Fibroblast of lung (primary cell): ENCODE data around the gene DAPK1. TPM values are rescaled to one million over a fixed set of nuclear protein-coding genes. Genes with fewer than 3 reads are reported as not detected.

Source experiments
- DNase-seq, 2 donors: peaks; one replicate each; pipeline versions ENCODE4 v3.0.0 to v3.0.0-alpha.2; 2010; ENCODE audit warnings: low read depth in 2 of 2
- H2AFZ ChIP-seq: 2 replicates; pipeline ENCODE4 v1.5.1; 2012; ENCODE audit warnings: low read length, control low read depth, inconsistent platforms
- H3K27ac ChIP-seq: 2 replicates; pipeline ENCODE4 v1.5.1; 2011; ENCODE audit warnings: low read length, control low read depth; ENCODE audit not compliant: insufficient read depth
- H3K27me3 ChIP-seq: 2 replicates; pipeline ENCODE4 v1.5.1; 2011; ENCODE audit warnings: mild to moderate bottlenecking, low read length; ENCODE audit not compliant: control insufficient read depth, insufficient read depth
- H3K36me3 ChIP-seq: 2 replicates; pipeline ENCODE4 v1.5.1; 2011; ENCODE audit warnings: low read length; ENCODE audit not compliant: control insufficient read depth, insufficient read depth
- H3K4me1 ChIP-seq: 2 replicates; pipeline ENCODE4 v1.5.1; 2011; ENCODE audit warnings: low read length; ENCODE audit not compliant: control insufficient read depth, insufficient read depth; ENCODE audit errors: extremely low read depth
- H3K4me2 ChIP-seq: 2 replicates; pipeline ENCODE4 v1.5.1; 2011; ENCODE audit warnings: low read length, control low read depth; ENCODE audit not compliant: insufficient read depth; ENCODE audit errors: extremely low read depth
- H3K4me3 ChIP-seq, 4 experiments: fragments of 200-600 bp in 1 of 4; sonication (generic) in 1 of 4; replicated peaks in 1 of 4; 2 replicates each; pipeline ENCODE4 v1.5.1; 2011 to 2016; ENCODE audit warnings: low read length in 4 of 4, low read depth in 3 of 4, mild to moderate bottlenecking in 3 of 4, control low read depth in 2 of 4, inconsistent platforms in 1 of 4, mixed read lengths in 1 of 4; ENCODE audit not compliant: insufficient read depth in 1 of 4; ENCODE audit errors: control extremely low read depth in 1 of 4
- H3K79me2 ChIP-seq: 2 replicates; pipeline ENCODE4 v1.5.1; 2012; ENCODE audit warnings: mild to moderate bottlenecking, low read length, inconsistent platforms; ENCODE audit not compliant: control insufficient read depth, insufficient read depth
- H3K9ac ChIP-seq: 2 replicates; pipeline ENCODE4 v1.5.1; 2011; ENCODE audit warnings: mild to moderate bottlenecking, low read length, control low read depth; ENCODE audit not compliant: insufficient read depth
- H3K9me3 ChIP-seq: 2 replicates; pipeline ENCODE4 v1.5.1; 2012; ENCODE audit warnings: low read depth, low read length; ENCODE audit not compliant: control insufficient read depth, insufficient read depth
- H4K20me1 ChIP-seq: 2 replicates; pipeline ENCODE4 v1.5.1; 2011; ENCODE audit warnings: low read length; ENCODE audit not compliant: control insufficient read depth, insufficient read depth; ENCODE audit errors: extremely low read depth
- CTCF ChIP-seq, 2 donors: IDR thresholded peaks in 1 of 2; conservative IDR thresholded peaks in 1 of 2; 1 replicate in 1 of 2; 2 replicates in 1 of 2; pipeline ENCODE4 v1.5.1; 2011 to 2012; ENCODE audit warnings: low read length in 2 of 2, control low read depth in 1 of 2, inconsistent platforms in 1 of 2, low read depth in 1 of 2, mild to moderate bottlenecking in 1 of 2
- EZH2 ChIP-seq: IDR thresholded peaks from 2 replicates; pipeline ENCODE4 v1.5.1; 2012; ENCODE audit warnings: low read length, control low read depth, mild to moderate bottlenecking; ENCODE audit errors: missing control alignments
- polyA plus RNA-seq, 2 donors: library from polyadenylated mRNA; depleted of rRNA in 1 of 2; stranded (reverse) in 1 of 2; unstranded in 1 of 2; fragments of >200 nt; gene quantifications; 2 replicates each; pipeline ENCODE4 v1.2.1, GENCODE V29; 2011 to 2012; ENCODE audit warnings: missing spikeins in 1 of 2
- total RNA-seq: library from RNA; depleted of rRNA; stranded (reverse); fragments of >200 nt; gene quantifications from 2 replicates; pipeline ENCODE4 v1.2.1, GENCODE V29; 2014

DAPK1 gene
- total and polyA plus RNA-seq, 2 donors (not counting 1 experiment from before 2014, with no cell fraction given) = 1.1 to 15.5 TPM

- Histone ChIP-seq H2AFZ (no peak overlapping the region), H4K20me1 (no peaks in the 10 kb centered on the region), H3K9me3 (no peaks in the 10 kb centered on the region), H3K27me3 (no peaks in the 10 kb centered on the region), H3K4me1 (no peaks in the 10 kb centered on the region), H3K4me3 (no peak overlapping the region), H3K9ac (no peak overlapping the region), H3K27ac (no peak overlapping the region), H3K4me2 (no peak overlapping the region), H3K79me2 (no peaks in the 10 kb centered on the region), H3K36me3 (no peaks in the 10 kb centered on the region)
- no peak for DNase-seq
- TF ChIP-seq CTCF (conservative IDR thresholded peaks at IDR 0.05 in 1 of 2, IDR thresholded peaks at IDR 0.05 in 1 of 2; ENCODE audit: low read depth in 1 of 2, low read length in 2 of 2) = no peak
- TF ChIP-seq EZH2 = no peak
These were observed 196.6 kb downstream of the DAPK1 start for GRCh38 chr9:87694236-87694755.

- H3K36me3 ChIP-seq = no peaks in the 10 kb centered on the region
- no peak overlapping the region for H2AFZ ChIP-seq
- H3K9me3 ChIP-seq = no peaks in the 10 kb centered on the region
- H3K79me2 ChIP-seq = no peaks in the 10 kb centered on the region
- H4K20me1 ChIP-seq = no peaks in the 10 kb centered on the region
- no peak overlapping the region for H3K27ac ChIP-seq
- no peak overlapping the region for H3K9ac ChIP-seq
- H3K4me3 ChIP-seq = no peak overlapping the region
- H3K27me3 ChIP-seq = no peaks in the 10 kb centered on the region
- no peak for DNase-seq
- no peak for TF ChIP-seq EZH2
- no peak for TF ChIP-seq CTCF (conservative IDR thresholded peaks at IDR 0.05 in 1 of 2, IDR thresholded peaks at IDR 0.05 in 1 of 2; ENCODE audit: low read depth in 1 of 2, low read length in 2 of 2)
- H3K4me1 ChIP-seq = no peaks in the 10 kb centered on the region
- H3K4me2 ChIP-seq = no peak overlapping the region
These were observed 197.9 kb downstream of the DAPK1 start for GRCh38 chr9:87695523-87695922.

- H3K27me3 ChIP-seq = no peaks in the 10 kb centered on the region
These were observed 199.0 kb downstream of the DAPK1 start for GRCh38 chr9:87696641-87697040.

More at GRCh38 chr9:87696641-87697040, 199.0 kb downstream of the DAPK1 start:
- H3K27ac ChIP-seq = no peak overlapping the region
- no peaks in the 10 kb centered on the region for H4K20me1 ChIP-seq
- H3K4me1 ChIP-seq = no peaks in the 10 kb centered on the region
- no peak overlapping the region for H3K4me2 ChIP-seq
- no peak overlapping the region for H2AFZ ChIP-seq
- no peak for TF ChIP-seq CTCF (conservative IDR thresholded peaks at IDR 0.05 in 1 of 2, IDR thresholded peaks at IDR 0.05 in 1 of 2; ENCODE audit: low read depth in 1 of 2, low read length in 2 of 2)
- TF ChIP-seq EZH2 = no peak
- no peaks in the 10 kb centered on the region for H3K79me2 ChIP-seq
- H3K9me3 ChIP-seq = no peaks in the 10 kb centered on the region
- H3K36me3 ChIP-seq = no peaks in the 10 kb centered on the region
- no peak for DNase-seq
- H3K4me3 ChIP-seq = no peak overlapping the region
- H3K9ac ChIP-seq = no peak overlapping the region
